Endothelial cell of umbilical vein (primary cell): Measurements from ENCODE around the gene MAST4. TPM values are rescaled to one million over a fixed set of nuclear protein-coding genes. Genes with fewer than 3 reads are reported as not detected.

Source experiments
- BruUV-seq: library from RNA; stranded (reverse); fragments of 400-500 nt; replicated peaks from 2 replicates; lab custom pipeline; 2021; lab: Mats Ljungman, UMichigan
- CTCF ChIA-PET: fragments of 300-600, 350-600 bp; sonication (Branson Sonifier 250); formaldehyde crosslinking; loops from one replicate; lab custom pipeline; 2021; ENCODE audit warnings: antibody characterized with exemption, inconsistent platforms; lab: Charles Lee
- POLR2A ChIA-PET: fragments of 300-600, 350-600 bp; sonication (Branson Sonifier 250); formaldehyde crosslinking; loops from one replicate; lab custom pipeline; 2021; ENCODE audit warnings: antibody characterized with exemption, inconsistent platforms; lab: Charles Lee
- DNase-seq: peaks from one replicate; pipeline ENCODE4 v3.0.0-alpha.2; 2011; ENCODE audit warnings: low read depth, low spot score
- FAIRE-seq: peaks from 2 replicates; lab custom pipeline; 2011; peaks lifted over from hg19 to GRCh38; lab: Jason Lieb, UNC
- H2AFZ ChIP-seq: 2 replicates; pipeline ENCODE4 v1.6.0; 2012; ENCODE audit warnings: low read depth, low read length, control low read depth, inconsistent platforms
- H3K27ac ChIP-seq: 2 replicates; pipeline ENCODE4 v1.5.1; 2011; ENCODE audit warnings: low read depth, mild to moderate bottlenecking, control low read depth, low read length, moderate library complexity; ENCODE audit not compliant: insufficient read depth
- H3K27me3 ChIP-seq, 2 experiments: 2 replicates each; pipeline versions ENCODE4 v1.6.0 to v1.6.1; 2011; ENCODE audit warnings: low read length in 2 of 2, mixed read lengths in 1 of 2; ENCODE audit not compliant: control insufficient read depth in 2 of 2, insufficient read depth in 2 of 2
- H3K36me3 ChIP-seq, 2 experiments: 2 replicates in 1 of 2; 3 replicates in 1 of 2; pipeline ENCODE4 v1.5.1; 2011; ENCODE audit warnings: low read length in 2 of 2, mild to moderate bottlenecking in 1 of 2, moderate library complexity in 1 of 2; ENCODE audit not compliant: control insufficient read depth in 2 of 2, insufficient read depth in 2 of 2; ENCODE audit errors: extremely low read depth in 1 of 2
- H3K4me1 ChIP-seq: 3 replicates; pipeline ENCODE4 v1.5.1; 2011; ENCODE audit warnings: mild to moderate bottlenecking, low read length; ENCODE audit not compliant: control insufficient read depth, insufficient read depth; ENCODE audit errors: extremely low read depth
- H3K4me2 ChIP-seq: 2 replicates; pipeline ENCODE4 v1.6.1; 2011; ENCODE audit warnings: low read length, control low read depth, mixed read lengths; ENCODE audit not compliant: insufficient read depth
- H3K4me3 ChIP-seq, 3 experiments: fragments of 200-600 bp in 1 of 3; sonication (generic), shearing (Covaris generic) in 1 of 3; replicated peaks in 1 of 3; 2 replicates each; pipeline ENCODE4 v1.5.1; 2011 to 2016; ENCODE audit warnings: control low read depth in 3 of 3, low read length in 3 of 3, mild to moderate bottlenecking in 2 of 3, inconsistent platforms in 1 of 3, low read depth in 1 of 3, moderate library complexity in 1 of 3; ENCODE audit not compliant: insufficient read depth in 1 of 3
- H3K79me2 ChIP-seq: 2 replicates; pipeline ENCODE4 v1.6.0; 2012; ENCODE audit warnings: low read length, inconsistent platforms; ENCODE audit not compliant: control insufficient read depth, insufficient read depth
- H3K9ac ChIP-seq: replicated peaks from 2 replicates; pipeline ENCODE3; 2011; ENCODE audit warnings: low read length, control low read depth; ENCODE audit not compliant: insufficient read depth; ENCODE audit errors: extremely low read depth
- H3K9me1 ChIP-seq: replicated peaks from 3 replicates; pipeline ENCODE4 v1.6.0; 2011; ENCODE audit warnings: mild to moderate bottlenecking, low read length; ENCODE audit not compliant: control insufficient read depth, insufficient read depth; ENCODE audit errors: extremely low read depth
- H3K9me3 ChIP-seq: replicated peaks from 2 replicates; pipeline ENCODE4 v1.5.1; 2012; ENCODE audit warnings: low read length, inconsistent platforms; ENCODE audit not compliant: control insufficient read depth, insufficient read depth
- H4K20me1 ChIP-seq: replicated peaks from 2 replicates; pipeline ENCODE3; 2011; ENCODE audit warnings: mild to moderate bottlenecking, low read length; ENCODE audit not compliant: control insufficient read depth, insufficient read depth; ENCODE audit errors: extremely low read depth
- EZH2 ChIP-seq: IDR thresholded peaks from 2 replicates; pipeline ENCODE4 v1.6.1; 2012; ENCODE audit warnings: borderline replicate concordance, low read depth, mild to moderate bottlenecking, moderate library complexity, low read length, inconsistent platforms; ENCODE audit not compliant: severe bottlenecking
- FOS ChIP-seq: IDR thresholded peaks from 2 replicates; pipeline ENCODE4 v1.6.1; 2011; ENCODE audit warnings: mild to moderate bottlenecking, low read length, moderate library complexity, borderline replicate concordance; ENCODE audit not compliant: insufficient read depth
- GATA2 ChIP-seq: IDR thresholded peaks from 2 replicates; pipeline ENCODE4 v1.7.0; 2011; ENCODE audit warnings: low read depth, mild to moderate bottlenecking, moderate library complexity, mixed read lengths, low read length; ENCODE audit not compliant: insufficient read length, insufficient read depth
- JUN ChIP-seq: IDR thresholded peaks from 2 replicates; pipeline ENCODE4 v1.6.1; 2011; ENCODE audit warnings: borderline replicate concordance, low read depth; ENCODE audit not compliant: insufficient read length, insufficient read depth
- MYC ChIP-seq: IDR thresholded peaks from one replicate; pipeline ENCODE4 v1.6.1; 2011; ENCODE audit warnings: mild to moderate bottlenecking, low read depth, low read length
- POLR2A ChIP-seq: IDR thresholded peaks from 2 replicates; pipeline ENCODE4 v1.6.1; 2012; ENCODE audit warnings: low read depth, mild to moderate bottlenecking, control low read depth, low read length
- POLR2AphosphoS5 ChIP-seq: IDR thresholded peaks from 2 replicates; pipeline ENCODE4 v1.6.1; 2012; ENCODE audit warnings: low read depth, mild to moderate bottlenecking, control low read depth, low read length, moderate library complexity; ENCODE audit not compliant: insufficient read depth
- dilution Hi-C: fragments of 300-500 bp; cut with MboI; formaldehyde crosslinking; loops from one replicate; pipeline ENCODE4 v1.15.0; 2019; ENCODE audit warnings: low sequenced_read_pairs; ENCODE audit not compliant: extremely low pct_ligation_motif_present
- intact Hi-C: fragments of 100-400 bp; cut with micrococcal nuclease; formaldehyde crosslinking; loops from one replicate; pipeline ENCODE4 v1.10.0; 2022
- polyA plus RNA-seq, 4 experiments: library from polyadenylated mRNA; depleted of rRNA in 3 of 4; stranded (reverse) in 3 of 4; unstranded in 1 of 4; fragments of >200 nt; gene quantifications; 2 replicates each; pipeline versions ENCODE4 v1.2.1 to v1.2.3, GENCODE V29; 2011 to 2012; ENCODE audit warnings: missing spikeins in 1 of 4
- total RNA-seq: library from RNA; stranded (reverse); gene quantifications from 2 replicates; pipeline ENCODE4 v1.2.3, GENCODE V29; 2021
- TF ChIP-seq, protein P1 (sequence below): IDR thresholded peaks from 2 replicates; pipeline ENCODE4 v1.6.1; 2011; ENCODE audit not compliant: insufficient read depth, insufficient read length
- TF ChIP-seq, protein P2 (sequence below), 2 donors: IDR thresholded peaks; 1 replicate in 1 of 2; 2 replicates in 1 of 2; pipeline ENCODE4 v1.5.1; 2011; ENCODE audit warnings: low read length in 2 of 2, mild to moderate bottlenecking in 2 of 2, moderate library complexity in 2 of 2, control low read depth in 1 of 2, inconsistent platforms in 1 of 2, low read depth in 1 of 2; ENCODE audit not compliant: insufficient read depth in 1 of 2; ENCODE audit errors: extremely low read depth in 1 of 2

The MAST4 gene
- total and polyA plus RNA-seq, 2 donors (not counting 3 experiments of a cell fraction or from before 2014, with no cell fraction given) = 40.2 to 116 TPM

DNA sequence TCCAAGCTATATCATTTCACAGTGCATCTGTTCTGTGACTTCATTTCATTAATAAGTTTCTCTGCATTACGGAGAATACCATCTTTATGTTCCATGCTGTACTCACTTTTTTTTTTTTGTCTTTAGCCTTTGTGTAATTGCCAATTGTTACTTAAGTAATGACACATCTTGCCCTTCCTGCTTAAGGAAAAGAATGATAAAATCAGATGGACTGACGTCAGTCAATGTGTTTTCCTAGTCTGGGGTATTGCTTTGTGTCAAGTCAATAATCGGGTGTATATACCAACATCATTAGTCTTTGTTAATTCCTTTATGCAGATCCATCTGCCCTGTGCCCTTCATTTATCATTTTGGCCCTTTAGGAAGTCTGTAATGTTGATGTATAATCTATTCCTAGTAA is 466.9 kb downstream of the MAST4 start:
- Histone ChIP-seq H3K4me3 (no peak overlapping the region), H3K36me3 (peaks cover 4% of the 10 kb centered on the region in 2 experiments), H2AFZ (no peak overlapping the region), H3K79me2 (peaks cover 50% of the 10 kb centered on the region), H3K9me3 (no peaks in the 10 kb centered on the region), H3K27ac (peak overlapping the region; percentile 94), H3K4me1 (peaks cover 62% of the 10 kb centered on the region), H4K20me1 (no peaks in the 10 kb centered on the region), H3K4me2 (peak overlapping the region; percentile 71), H3K27me3 (no peaks in the 10 kb centered on the region), H3K9ac (peak overlapping the region; percentile 81), H3K9me1 (no peaks in the 10 kb centered on the region)
- FAIRE-seq (peak; percentile 89), DNase-seq (peak; percentile 97)
- TF ChIP-seq JUN (peak; percentile 98), POLR2AphosphoS5 (peak; percentile 67), POLR2A (no peak), FOS (peak; percentile 79), EZH2 (no peak), MYC (no peak), GATA2 (peak; percentile 89)
- TF ChIP-seq, protein P1, sequence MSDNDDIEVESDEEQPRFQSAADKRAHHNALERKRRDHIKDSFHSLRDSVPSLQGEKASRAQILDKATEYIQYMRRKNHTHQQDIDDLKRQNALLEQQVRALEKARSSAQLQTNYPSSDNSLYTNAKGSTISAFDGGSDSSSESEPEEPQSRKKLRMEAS = no peak
- TF ChIP-seq, protein P2, sequence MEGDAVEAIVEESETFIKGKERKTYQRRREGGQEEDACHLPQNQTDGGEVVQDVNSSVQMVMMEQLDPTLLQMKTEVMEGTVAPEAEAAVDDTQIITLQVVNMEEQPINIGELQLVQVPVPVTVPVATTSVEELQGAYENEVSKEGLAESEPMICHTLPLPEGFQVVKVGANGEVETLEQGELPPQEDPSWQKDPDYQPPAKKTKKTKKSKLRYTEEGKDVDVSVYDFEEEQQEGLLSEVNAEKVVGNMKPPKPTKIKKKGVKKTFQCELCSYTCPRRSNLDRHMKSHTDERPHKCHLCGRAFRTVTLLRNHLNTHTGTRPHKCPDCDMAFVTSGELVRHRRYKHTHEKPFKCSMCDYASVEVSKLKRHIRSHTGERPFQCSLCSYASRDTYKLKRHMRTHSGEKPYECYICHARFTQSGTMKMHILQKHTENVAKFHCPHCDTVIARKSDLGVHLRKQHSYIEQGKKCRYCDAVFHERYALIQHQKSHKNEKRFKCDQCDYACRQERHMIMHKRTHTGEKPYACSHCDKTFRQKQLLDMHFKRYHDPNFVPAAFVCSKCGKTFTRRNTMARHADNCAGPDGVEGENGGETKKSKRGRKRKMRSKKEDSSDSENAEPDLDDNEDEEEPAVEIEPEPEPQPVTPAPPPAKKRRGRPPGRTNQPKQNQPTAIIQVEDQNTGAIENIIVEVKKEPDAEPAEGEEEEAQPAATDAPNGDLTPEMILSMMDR (IDR thresholded peaks at IDR 0.05; ENCODE audit: extremely low read depth in 1 of 2, insufficient read depth in 1 of 2, low read depth in 1 of 2, low read length in 2 of 2) = no peak
- CTCF ChIA-PET = interaction anchor here (0.7 to 1.0 kb wide), 3 partner anchors 17 to 52 kb away, joined by 3 read pairs; no protein-coding TSS in a partner anchor
- dilution Hi-C loops (no loop called here), intact Hi-C loops (loop anchor here (1.0 kb wide), 2 partner anchors 48 to 59 kb away; no protein-coding TSS in a partner anchor)
- POLR2A ChIA-PET = interaction anchor here (0.7 kb wide), 1 partner anchor 234 kb away, joined by 3 read pairs; no protein-coding TSS in a partner anchor
- no TSS peak for BruUV-seq
